ENCODE data around the gene ABLIM2.

ABLIM2 gene

DNA sequence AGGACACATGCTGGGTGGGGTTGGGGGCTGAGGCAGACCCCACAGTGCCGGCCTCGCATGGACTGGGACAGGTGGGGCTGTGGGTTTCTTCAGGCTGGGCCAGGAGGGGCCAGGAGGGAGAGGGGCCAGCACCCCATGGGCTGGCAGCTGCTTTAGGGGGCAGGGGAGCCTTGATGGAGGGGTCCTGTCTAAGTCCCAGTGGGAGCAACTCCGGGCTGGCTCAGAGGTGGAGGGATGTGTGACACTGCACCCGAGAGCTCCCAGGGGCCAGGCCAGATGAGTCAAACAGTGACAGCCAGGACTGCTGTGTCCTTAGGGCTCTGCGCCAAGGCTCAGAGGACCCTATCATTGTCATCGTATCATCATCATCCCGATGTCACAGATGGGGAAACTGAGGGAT, 4.4 kb upstream of the ABLIM2 start:
- no peaks in the 10 kb centered on the region for H3K36me3 ChIP-seq (ENCODE audit: control insufficient read depth, insufficient read depth, low read length, severe bottlenecking)
- H3K4me1 ChIP-seq (ENCODE audit: control insufficient read depth, insufficient read depth, low read length): peaks cover 18% of the 10 kb centered on the region
- peaks cover 21% of the 10 kb centered on the region for H3K27me3 ChIP-seq (replicated peaks; ENCODE audit: control insufficient read depth, insufficient read depth, low read length)
- H3K9ac ChIP-seq (ENCODE audit: low read length): no peak overlapping the region
- H3K4me3 ChIP-seq (ENCODE audit: low read length): no peak overlapping the region
- no peaks in the 10 kb centered on the region for H3K9me3 ChIP-seq (ENCODE audit: control insufficient read depth, low read length)
- DNase-seq (ENCODE audit: low read depth): no peak

DNA sequence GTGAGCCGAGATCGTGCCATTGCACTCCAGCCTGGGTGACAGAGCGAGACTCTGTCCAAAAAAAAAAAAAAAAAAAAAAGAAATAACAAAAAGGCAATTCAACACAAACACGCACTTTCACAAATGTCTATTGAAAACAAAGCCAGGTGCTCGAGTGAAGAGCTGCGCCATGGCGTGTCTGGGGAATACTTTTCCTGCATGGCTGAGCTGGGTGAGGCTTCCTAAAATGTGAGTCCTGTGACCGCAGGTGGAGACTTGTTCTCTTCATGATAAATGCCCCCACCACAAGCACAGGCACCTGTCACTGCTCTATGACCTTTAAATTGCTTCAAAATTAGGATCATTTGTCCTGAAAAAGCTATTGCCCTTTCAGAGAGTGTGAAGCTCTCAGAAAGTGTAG, 4.0 kb upstream of the ABLIM2 start:
- H3K27me3 ChIP-seq (replicated peaks; ENCODE audit: control insufficient read depth, insufficient read depth, low read length): peaks cover 21% of the 10 kb centered on the region
- no peak overlapping the region for H3K4me3 ChIP-seq (ENCODE audit: low read length)
- no peak for DNase-seq (ENCODE audit: low read depth)
- H3K9me3 ChIP-seq (ENCODE audit: control insufficient read depth, low read length): no peaks in the 10 kb centered on the region
- H3K9ac ChIP-seq (ENCODE audit: low read length): no peak overlapping the region
- no peaks in the 10 kb centered on the region for H3K36me3 ChIP-seq (ENCODE audit: control insufficient read depth, insufficient read depth, low read length, severe bottlenecking)
- H3K4me1 ChIP-seq (ENCODE audit: control insufficient read depth, insufficient read depth, low read length): peaks cover 18% of the 10 kb centered on the region

DNA sequence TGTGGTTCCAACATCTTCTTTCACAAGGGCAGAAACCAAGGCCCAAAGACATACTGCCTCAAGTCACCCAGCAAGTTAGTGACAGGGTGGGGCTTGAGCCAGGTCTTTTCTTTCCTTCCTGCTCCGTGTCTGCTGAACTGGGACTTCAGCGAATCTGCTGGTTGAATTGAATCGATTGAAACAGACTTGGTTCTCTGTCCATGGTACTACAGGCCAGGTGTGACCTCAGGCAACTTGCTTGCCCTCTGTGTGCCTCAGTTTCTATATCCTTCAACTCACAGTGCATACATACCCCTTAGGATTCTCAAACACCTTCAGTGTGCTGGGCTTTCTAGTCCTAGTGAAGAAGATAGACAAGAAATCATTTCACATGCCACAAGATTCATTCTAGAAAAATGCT, 2.0 kb upstream of the ABLIM2 start:
- Histone ChIP-seq H3K4me3 (ENCODE audit: low read length) (no peak overlapping the region), H3K27me3 (replicated peaks; ENCODE audit: control insufficient read depth, insufficient read depth, low read length) (peaks cover 21% of the 10 kb centered on the region)

DNA sequence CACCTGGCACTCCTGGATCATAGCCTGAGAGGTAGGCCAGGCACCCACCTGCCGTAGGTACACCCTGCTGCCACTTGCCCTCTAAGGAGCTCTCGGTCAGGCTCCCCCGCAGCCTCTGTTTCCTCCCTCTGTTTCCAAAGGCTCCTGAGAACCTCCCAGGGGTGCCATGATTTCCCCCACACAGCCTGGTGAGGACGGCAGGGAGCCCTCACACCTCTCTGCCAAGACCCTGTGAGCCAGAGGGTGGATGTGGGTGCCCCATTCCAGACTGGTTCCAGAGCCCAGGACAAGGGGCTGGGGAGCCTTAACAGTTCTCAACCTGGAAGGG, 1.6 kb upstream of the ABLIM2 start:
- H3K4me1 ChIP-seq (ENCODE audit: control insufficient read depth, insufficient read depth, low read length): peaks cover 25% of the 10 kb centered on the region
- H3K27me3 ChIP-seq (replicated peaks; ENCODE audit: control insufficient read depth, insufficient read depth, low read length): peaks cover 21% of the 10 kb centered on the region
- H3K9me3 ChIP-seq (ENCODE audit: control insufficient read depth, low read length): no peaks in the 10 kb centered on the region
- H3K9ac ChIP-seq (ENCODE audit: low read length): no peak overlapping the region
- no peaks in the 10 kb centered on the region for H3K36me3 ChIP-seq (ENCODE audit: control insufficient read depth, insufficient read depth, low read length, severe bottlenecking)
- no peak for DNase-seq (ENCODE audit: low read depth)
- no peak overlapping the region for H3K4me3 ChIP-seq (ENCODE audit: low read length)

More for the DNA sequence above, 2.0 kb upstream of the ABLIM2 start:
- Histone ChIP-seq H3K4me1 (ENCODE audit: control insufficient read depth, insufficient read depth, low read length) (peaks cover 27% of the 10 kb centered on the region), H3K36me3 (ENCODE audit: control insufficient read depth, insufficient read depth, low read length, severe bottlenecking) (no peaks in the 10 kb centered on the region), H3K9me3 (ENCODE audit: control insufficient read depth, low read length) (no peaks in the 10 kb centered on the region), H3K9ac (ENCODE audit: low read length) (no peak overlapping the region)
- no peak for DNase-seq (ENCODE audit: low read depth)

DNA sequence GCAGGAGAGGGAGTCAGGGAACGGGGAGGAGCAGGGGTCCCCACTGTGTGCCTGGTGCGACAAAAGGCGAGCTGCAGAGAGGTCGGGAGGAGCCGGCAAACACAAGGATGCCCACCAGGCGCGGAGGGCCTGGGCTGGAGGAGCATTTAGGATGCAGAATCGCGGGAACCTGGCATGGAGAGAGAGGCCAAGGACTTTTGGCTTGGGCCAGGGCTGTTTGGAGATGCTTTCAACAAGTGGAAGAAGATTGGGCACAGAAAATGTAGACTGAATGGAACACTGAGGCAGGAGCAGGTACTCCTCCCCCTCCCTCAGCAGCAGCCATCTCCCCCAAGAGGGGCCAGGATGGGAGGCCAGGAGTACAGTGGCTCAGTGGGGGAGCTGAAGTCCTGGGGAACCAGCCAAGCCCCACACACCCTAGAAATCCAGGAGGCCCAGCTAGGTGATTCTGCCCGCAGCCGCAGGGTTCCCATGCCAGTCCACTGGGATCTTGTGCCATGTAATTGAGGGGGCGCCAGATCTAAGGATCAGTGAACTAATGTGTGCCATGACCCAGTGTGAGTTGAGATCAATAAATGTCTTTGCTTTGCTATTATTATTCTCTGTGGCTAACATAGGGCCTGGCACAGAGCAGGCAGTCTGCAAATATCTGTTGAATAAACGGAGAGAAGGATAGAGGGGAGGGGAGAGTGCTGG, 1.1 kb upstream of the ABLIM2 start:
- Histone ChIP-seq H3K4me1 (ENCODE audit: control insufficient read depth, insufficient read depth, low read length) (peaks cover 25% of the 10 kb centered on the region), H3K36me3 (ENCODE audit: control insufficient read depth, insufficient read depth, low read length, severe bottlenecking) (no peaks in the 10 kb centered on the region), H3K9ac (ENCODE audit: low read length) (peak overlapping the region; percentile 90), H3K4me3 (ENCODE audit: low read length) (peak overlapping the region; percentile 87), H3K9me3 (ENCODE audit: control insufficient read depth, low read length) (no peaks in the 10 kb centered on the region), H3K27me3 (replicated peaks; ENCODE audit: control insufficient read depth, insufficient read depth, low read length) (peaks cover 21% of the 10 kb centered on the region)
- DNase-seq (ENCODE audit: low read depth): peak; percentile 28

DNA sequence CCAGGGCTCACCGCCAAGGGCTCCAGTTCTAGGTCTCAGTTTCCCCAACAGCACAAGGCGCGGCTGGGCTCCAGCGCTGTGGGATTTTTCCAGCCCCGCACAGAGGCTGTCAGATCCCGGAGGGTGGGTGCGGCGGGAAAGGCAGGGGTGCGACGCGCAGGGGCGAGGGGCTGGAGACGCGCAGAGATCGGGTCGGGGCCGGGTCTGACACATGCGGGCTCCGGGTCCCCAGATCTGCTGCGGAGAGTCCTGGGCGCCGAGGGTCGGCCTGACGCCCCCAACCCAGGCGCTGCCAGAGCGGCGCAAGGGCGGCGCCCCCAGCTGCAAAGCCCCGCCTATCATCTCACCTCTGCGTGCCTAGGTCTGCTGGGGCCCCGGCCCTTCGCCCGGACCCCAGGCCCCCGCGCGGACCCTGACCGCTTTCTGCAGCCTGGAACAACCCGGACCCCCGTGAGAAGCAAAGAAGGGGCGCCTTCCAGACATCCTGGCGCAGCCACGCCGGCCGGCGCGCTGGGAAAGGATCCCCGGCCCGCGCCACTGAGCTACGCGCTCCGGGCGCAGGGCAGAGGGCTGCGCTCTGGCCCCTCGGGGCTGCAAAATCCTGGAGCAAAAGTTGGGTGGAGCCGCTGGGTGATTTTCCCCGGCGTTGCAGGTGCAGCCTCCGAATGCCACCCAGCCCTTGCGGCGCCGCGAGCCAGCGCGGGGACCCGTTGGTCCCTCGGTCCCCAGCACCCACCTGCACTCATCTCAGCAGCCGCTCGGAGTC, 486 bp downstream of the ABLIM2 start:
- H3K36me3 ChIP-seq (ENCODE audit: control insufficient read depth, insufficient read depth, low read length, severe bottlenecking): no peaks in the 10 kb centered on the region
- H3K27me3 ChIP-seq (replicated peaks; ENCODE audit: control insufficient read depth, insufficient read depth, low read length): peaks cover 23% of the 10 kb centered on the region
- peaks cover 25% of the 10 kb centered on the region for H3K4me1 ChIP-seq (ENCODE audit: control insufficient read depth, insufficient read depth, low read length)
- H3K9me3 ChIP-seq (ENCODE audit: control insufficient read depth, low read length): no peaks in the 10 kb centered on the region
- DNase-seq (ENCODE audit: low read depth): peak; percentile 23
- H3K9ac ChIP-seq (ENCODE audit: low read length): peak overlapping the region; percentile 80
- peak overlapping the region; percentile 87 for H3K4me3 ChIP-seq (ENCODE audit: low read length)

DNA sequence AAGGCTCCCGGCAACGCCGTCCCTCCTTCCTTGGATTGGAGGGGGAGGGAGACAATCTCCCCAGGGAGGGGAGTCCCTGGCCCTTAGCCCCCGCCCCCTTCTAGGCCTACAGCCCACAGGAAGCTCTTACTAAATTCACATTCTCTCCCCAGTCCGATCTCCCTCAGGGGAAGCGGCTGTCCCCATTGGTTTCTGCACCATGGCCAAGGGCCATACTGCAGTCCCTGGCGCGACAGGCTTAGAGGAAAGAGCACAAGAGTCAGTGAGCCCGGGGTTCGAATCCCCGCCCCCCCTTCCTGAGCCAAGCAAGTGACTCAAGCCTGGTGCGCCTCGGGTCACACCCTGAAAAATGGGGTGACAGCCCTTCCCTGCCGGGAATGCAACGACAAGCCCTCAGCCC, 1.1 kb downstream of the ABLIM2 start:
- H3K4me1 ChIP-seq (ENCODE audit: control insufficient read depth, insufficient read depth, low read length): peaks cover 25% of the 10 kb centered on the region
- peak overlapping the region; percentile 87 for H3K4me3 ChIP-seq (ENCODE audit: low read length)
- peak overlapping the region; percentile 80 for H3K9ac ChIP-seq (ENCODE audit: low read length)
- no peak for DNase-seq (ENCODE audit: low read depth)
- H3K9me3 ChIP-seq (ENCODE audit: control insufficient read depth, low read length): no peaks in the 10 kb centered on the region
- peaks cover 23% of the 10 kb centered on the region for H3K27me3 ChIP-seq (replicated peaks; ENCODE audit: control insufficient read depth, insufficient read depth, low read length)
- H3K36me3 ChIP-seq (ENCODE audit: control insufficient read depth, insufficient read depth, low read length, severe bottlenecking): no peaks in the 10 kb centered on the region

DNA sequence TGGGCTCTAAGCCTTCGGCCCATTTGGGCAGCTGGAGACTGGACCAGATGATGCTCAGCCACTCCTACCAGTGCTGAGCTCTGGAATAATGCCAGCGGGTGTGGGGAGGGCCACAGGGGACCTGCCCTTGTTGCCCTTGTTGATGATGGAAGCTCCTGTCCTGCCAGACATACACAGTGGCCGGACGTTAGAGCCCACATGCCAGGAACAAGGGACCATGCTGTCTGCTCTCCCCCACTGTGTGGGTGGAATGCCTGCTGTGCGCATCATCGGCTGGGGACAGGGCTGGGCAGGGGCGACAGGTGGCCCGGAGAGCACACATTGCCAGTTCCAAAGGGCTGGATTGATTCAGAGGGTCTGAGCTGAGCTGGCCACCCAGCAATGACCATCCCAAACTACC, 2.0 kb downstream of the ABLIM2 start:
- no peaks in the 10 kb centered on the region for H3K9me3 ChIP-seq (ENCODE audit: control insufficient read depth, low read length)
- H3K4me3 ChIP-seq (ENCODE audit: low read length): no peak overlapping the region
- H3K4me1 ChIP-seq (ENCODE audit: control insufficient read depth, insufficient read depth, low read length): peaks cover 25% of the 10 kb centered on the region
- no peak overlapping the region for H3K9ac ChIP-seq (ENCODE audit: low read length)
- no peak for DNase-seq (ENCODE audit: low read depth)
- no peaks in the 10 kb centered on the region for H3K36me3 ChIP-seq (ENCODE audit: control insufficient read depth, insufficient read depth, low read length, severe bottlenecking)
- H3K27me3 ChIP-seq (replicated peaks; ENCODE audit: control insufficient read depth, insufficient read depth, low read length): peaks cover 19% of the 10 kb centered on the region

DNA sequence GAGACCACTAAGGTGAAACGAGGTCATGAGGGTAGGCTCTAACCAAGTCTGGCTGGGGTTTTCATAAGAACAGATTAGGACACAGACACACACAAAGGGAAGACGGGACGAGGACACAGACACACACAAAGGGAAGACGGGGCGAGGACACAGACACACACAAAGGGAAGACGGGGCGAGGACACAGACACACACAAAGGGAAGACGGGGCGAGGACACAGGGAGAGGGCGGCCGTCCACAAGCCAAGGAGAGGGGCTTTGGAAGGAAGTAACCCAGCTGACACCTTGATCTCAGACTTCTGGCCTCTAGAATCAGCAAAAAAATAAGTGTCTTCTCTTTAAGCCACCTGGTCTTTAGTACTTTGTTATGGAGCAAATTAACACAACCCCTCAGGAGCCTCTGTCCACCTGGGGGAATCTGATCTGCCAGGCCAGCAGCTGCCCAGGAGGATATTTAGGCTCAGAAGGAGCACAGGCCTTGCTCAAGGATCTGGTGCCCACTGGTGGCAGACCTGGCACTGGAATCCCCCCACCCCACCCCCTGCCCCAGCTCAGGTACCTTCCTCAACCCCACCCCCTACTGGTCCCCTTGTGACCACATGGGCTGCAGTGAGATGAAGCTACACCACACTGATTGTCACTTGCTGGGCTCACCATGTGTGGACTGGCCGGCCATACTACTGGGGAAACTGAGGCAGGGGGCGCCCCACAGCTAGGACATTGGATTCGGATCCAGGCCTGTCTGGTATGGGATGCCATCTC, 2.8 kb downstream of the ABLIM2 start:
- Histone ChIP-seq H3K27me3 (replicated peaks; ENCODE audit: control insufficient read depth, insufficient read depth, low read length) (peaks cover 20% of the 10 kb centered on the region), H3K4me1 (ENCODE audit: control insufficient read depth, insufficient read depth, low read length) (peaks cover 25% of the 10 kb centered on the region), H3K9ac (ENCODE audit: low read length) (no peak overlapping the region), H3K4me3 (ENCODE audit: low read length) (no peak overlapping the region), H3K9me3 (ENCODE audit: control insufficient read depth, low read length) (no peaks in the 10 kb centered on the region), H3K36me3 (ENCODE audit: control insufficient read depth, insufficient read depth, low read length, severe bottlenecking) (no peaks in the 10 kb centered on the region)
- no peak for DNase-seq (ENCODE audit: low read depth)

DNA sequence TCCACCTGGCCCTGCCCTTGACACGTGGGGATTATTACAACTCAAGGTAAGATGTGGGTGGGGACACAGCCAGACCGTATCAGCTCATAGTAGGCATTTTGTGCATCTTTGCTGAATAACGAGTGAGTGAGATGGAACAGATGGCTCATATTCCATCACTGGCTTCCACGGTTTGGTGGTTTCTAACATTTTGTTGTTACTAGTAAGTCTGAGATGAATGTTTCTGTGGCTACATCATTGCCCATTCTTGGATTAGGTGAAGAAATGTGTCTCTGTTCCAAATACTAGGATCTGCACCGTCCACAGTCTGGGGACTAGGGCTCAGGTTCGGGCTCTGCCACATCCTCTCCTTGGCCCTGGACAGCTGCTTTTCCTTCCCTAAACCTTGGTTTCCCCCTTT, 3.6 kb downstream of the ABLIM2 start:
- no peaks in the 10 kb centered on the region for H3K9me3 ChIP-seq (ENCODE audit: control insufficient read depth, low read length)
- H3K9ac ChIP-seq (ENCODE audit: low read length): no peak overlapping the region
- H3K4me3 ChIP-seq (ENCODE audit: low read length): no peak overlapping the region
- peak; percentile 35 for DNase-seq (ENCODE audit: low read depth)
- H3K4me1 ChIP-seq (ENCODE audit: control insufficient read depth, insufficient read depth, low read length): peaks cover 23% of the 10 kb centered on the region
- H3K27me3 ChIP-seq (replicated peaks; ENCODE audit: control insufficient read depth, insufficient read depth, low read length): peaks cover 27% of the 10 kb centered on the region
- no peaks in the 10 kb centered on the region for H3K36me3 ChIP-seq (ENCODE audit: control insufficient read depth, insufficient read depth, low read length, severe bottlenecking)

DNA sequence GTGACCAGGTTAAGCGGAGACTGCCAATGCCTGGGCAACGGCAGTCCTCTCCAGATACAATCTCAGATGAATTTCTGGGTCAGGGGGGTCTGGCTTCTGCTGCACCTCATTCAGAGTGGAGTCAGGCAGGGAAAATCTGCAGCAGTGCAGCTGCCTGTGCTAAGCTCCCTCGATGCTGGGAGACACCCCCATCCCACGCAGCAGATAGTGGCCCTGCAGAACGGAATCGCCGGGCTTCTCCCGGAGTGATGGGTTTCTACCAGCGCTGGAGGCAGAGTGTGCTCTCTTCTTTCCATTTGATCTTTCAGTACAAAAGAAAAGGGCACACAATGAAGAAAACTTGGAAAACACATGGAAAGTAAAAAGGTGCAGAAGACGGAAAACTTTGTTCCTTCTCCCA, 5.2 kb downstream of the ABLIM2 start:
- H3K36me3 ChIP-seq (ENCODE audit: control insufficient read depth, insufficient read depth, low read length, severe bottlenecking): no peaks in the 10 kb centered on the region
- H3K4me1 ChIP-seq (ENCODE audit: control insufficient read depth, insufficient read depth, low read length): peaks cover 16% of the 10 kb centered on the region
- H3K4me3 ChIP-seq (ENCODE audit: low read length): no peak overlapping the region
- no peak for DNase-seq (ENCODE audit: low read depth)
- H3K9me3 ChIP-seq (ENCODE audit: control insufficient read depth, low read length): no peaks in the 10 kb centered on the region
- H3K27me3 ChIP-seq (replicated peaks; ENCODE audit: control insufficient read depth, insufficient read depth, low read length): peaks cover 42% of the 10 kb centered on the region
- no peak overlapping the region for H3K9ac ChIP-seq (ENCODE audit: low read length)

Measured in adipocyte (in vitro differentiated cells).